WTC11 (cell line): ENCODE data around the gene UNC119B. TPM values are rescaled to one million over a fixed set of nuclear protein-coding genes. Genes with fewer than 3 reads are reported as not detected.

Experiments
- ATAC-seq: fragments of 200-7000 bp; cut with Tn5 transposase; 2 replicates; pipeline ENCODE4 v1.10.0; 2021; ENCODE audit warnings: mild to moderate bottlenecking, moderate library complexity
- CTCF ChIA-PET: fragments of 300-600 bp; sonication (Branson Sonifier 250); formaldehyde crosslinking; loops from one replicate; lab custom pipeline; 2021; ENCODE audit warnings: antibody characterized with exemption; lab: Charles Lee
- POLR2A ChIA-PET: fragments of 350-600 bp; sonication (Branson Sonifier 250); formaldehyde crosslinking; loops from one replicate; lab custom pipeline; 2021; ENCODE audit warnings: antibody characterized with exemption; lab: Charles Lee
- DNase-seq: peaks from one replicate; pipeline ENCODE4 v3.0.0; 2021; ENCODE audit warnings: low spot score
- H3K27ac Mint-ChIP-seq: 2 replicates; pipeline ENCODE4 v1.8.0; 2021; ENCODE audit warnings: mixed read lengths
- H3K27me3 Mint-ChIP-seq: 2 replicates; pipeline ENCODE4 v1.8.0; 2021; ENCODE audit warnings: low read depth, mild to moderate bottlenecking, moderate library complexity, mixed read lengths
- H3K36me3 Mint-ChIP-seq: 2 replicates; pipeline ENCODE4 v1.8.0; 2021; ENCODE audit warnings: mixed read lengths
- H3K4me1 Mint-ChIP-seq: 2 replicates; pipeline ENCODE4 v1.8.0; 2022; ENCODE audit warnings: mixed read lengths
- H3K4me3 Mint-ChIP-seq: 2 replicates; pipeline ENCODE4 v1.8.0; 2021; ENCODE audit warnings: mild to moderate bottlenecking, moderate library complexity, mixed read lengths
- H3K9me3 Mint-ChIP-seq: 2 replicates; pipeline ENCODE4 v1.8.0; 2021; ENCODE audit warnings: mixed read lengths
- CBFB ChIP-seq: sonication (generic); formaldehyde crosslinking; IDR thresholded peaks from 2 replicates; pipeline ENCODE4 v1.8.1; 2022; ENCODE audit warnings: mild to moderate bottlenecking, low read depth, missing genetic modification reagents
- ELF4 ChIP-seq: sonication (generic); formaldehyde crosslinking; IDR thresholded peaks from 2 replicates; pipeline ENCODE4 v1.8.1; 2022; ENCODE audit warnings: low read depth, mild to moderate bottlenecking, moderate library complexity, missing genetic modification reagents
- GABPB1 ChIP-seq: sonication (generic); formaldehyde crosslinking; IDR thresholded peaks from 2 replicates; pipeline ENCODE4 v1.8.1; 2023; ENCODE audit warnings: mild to moderate bottlenecking, missing genetic modification reagents
- GTF2I ChIP-seq: fragments of 250-450 bp; sonication (Bioruptor Pico); conservative IDR thresholded peaks from 2 replicates; pipeline ENCODE4 v1.4.0; 2021; ENCODE audit warnings: mild to moderate bottlenecking
- HMGA2 ChIP-seq: fragments of 250-450 bp; sonication (Bioruptor Pico); IDR thresholded peaks from 2 replicates; pipeline ENCODE4 v1.4.0; 2021; ENCODE audit warnings: mild to moderate bottlenecking, moderate library complexity
- IRF2 ChIP-seq: sonication (generic); formaldehyde crosslinking; IDR thresholded peaks from 2 replicates; pipeline ENCODE4 v1.8.0; 2022; ENCODE audit warnings: low read depth, missing genetic modification reagents, borderline replicate concordance
- JAZF1 ChIP-seq: fragments of 250-450 bp; sonication (Bioruptor Pico); IDR thresholded peaks from 2 replicates; pipeline ENCODE4 v1.9.0; 2021; ENCODE audit warnings: moderate library complexity, mild to moderate bottlenecking, inconsistent platforms
- KAT7 ChIP-seq: sonication (generic); formaldehyde crosslinking; IDR thresholded peaks from 2 replicates; pipeline ENCODE4 v1.8.1; 2023; ENCODE audit warnings: missing genetic modification reagents, mild to moderate bottlenecking, borderline replicate concordance
- NR1H2 ChIP-seq: sonication (generic); formaldehyde crosslinking; IDR thresholded peaks from 2 replicates; pipeline ENCODE4 v1.9.0; 2021; ENCODE audit warnings: mild to moderate bottlenecking, moderate library complexity, missing genetic modification reagents
- OVOL2 ChIP-seq: fragments of 250-450 bp; sonication (Bioruptor Pico); IDR thresholded peaks from 2 replicates; pipeline ENCODE4 v1.9.0; 2021; ENCODE audit warnings: mild to moderate bottlenecking, borderline replicate concordance
- ZBTB21 ChIP-seq: sonication (generic); formaldehyde crosslinking; IDR thresholded peaks from 2 replicates; pipeline ENCODE4 v1.8.1; 2023; ENCODE audit warnings: mild to moderate bottlenecking, missing genetic modification reagents, borderline replicate concordance
- ZNF263 ChIP-seq: sonication (generic); formaldehyde crosslinking; IDR thresholded peaks from 2 replicates; pipeline ENCODE4 v1.8.1; 2022; ENCODE audit warnings: low read depth, mild to moderate bottlenecking, moderate library complexity, missing genetic modification reagents
- ZNF396 ChIP-seq: fragments of 250-450 bp; sonication (Bioruptor Pico); IDR thresholded peaks from 2 replicates; pipeline ENCODE4 v1.8.0; 2021; ENCODE audit warnings: mild to moderate bottlenecking, moderate library complexity, borderline replicate concordance
- ZNF671 ChIP-seq: fragments of 250-450 bp; sonication (Bioruptor Pico); IDR thresholded peaks from 2 replicates; pipeline ENCODE4 v1.8.0; 2021; ENCODE audit warnings: mild to moderate bottlenecking
- total RNA-seq: library from RNA; stranded (reverse); gene quantifications from 3 replicates; pipeline ENCODE4 v1.2.3, GENCODE V29; 2021
- TF ChIP-seq, protein P1 (sequence below): sonication (generic); formaldehyde crosslinking; IDR thresholded peaks from 2 replicates; pipeline ENCODE4 v1.8.1; 2023; ENCODE audit warnings: mild to moderate bottlenecking, missing genetic modification reagents, borderline replicate concordance
- TF ChIP-seq, protein P2 (sequence below): sonication (generic); formaldehyde crosslinking; IDR thresholded peaks from 2 replicates; pipeline ENCODE4 v1.8.1; 2023; ENCODE audit warnings: mild to moderate bottlenecking, missing genetic modification reagents
- TF ChIP-seq, protein P3 (sequence below): sonication (generic); formaldehyde crosslinking; IDR thresholded peaks from 2 replicates; pipeline ENCODE4 v1.8.1; 2022; ENCODE audit warnings: low read depth, mild to moderate bottlenecking, moderate library complexity, missing genetic modification reagents, borderline replicate concordance
- TF ChIP-seq, protein P4 (sequence below): sonication (generic); formaldehyde crosslinking; IDR thresholded peaks from 2 replicates; pipeline ENCODE4 v1.8.1; 2023; ENCODE audit warnings: mild to moderate bottlenecking, missing genetic modification reagents
- TF ChIP-seq, protein P5 (sequence below): sonication (generic); formaldehyde crosslinking; IDR thresholded peaks from 2 replicates; pipeline ENCODE4 v1.8.1; 2022; ENCODE audit warnings: low read depth, missing genetic modification reagents, borderline replicate concordance
- TF ChIP-seq, protein P6 (sequence below): sonication (generic); formaldehyde crosslinking; IDR thresholded peaks from 2 replicates; pipeline ENCODE4 v1.8.0; 2023; ENCODE audit warnings: missing genetic modification reagents, mild to moderate bottlenecking, borderline replicate concordance

Gene UNC119B
- total RNA-seq, 1 experiment from 2014 or later = 53.3 TPM

DNA sequence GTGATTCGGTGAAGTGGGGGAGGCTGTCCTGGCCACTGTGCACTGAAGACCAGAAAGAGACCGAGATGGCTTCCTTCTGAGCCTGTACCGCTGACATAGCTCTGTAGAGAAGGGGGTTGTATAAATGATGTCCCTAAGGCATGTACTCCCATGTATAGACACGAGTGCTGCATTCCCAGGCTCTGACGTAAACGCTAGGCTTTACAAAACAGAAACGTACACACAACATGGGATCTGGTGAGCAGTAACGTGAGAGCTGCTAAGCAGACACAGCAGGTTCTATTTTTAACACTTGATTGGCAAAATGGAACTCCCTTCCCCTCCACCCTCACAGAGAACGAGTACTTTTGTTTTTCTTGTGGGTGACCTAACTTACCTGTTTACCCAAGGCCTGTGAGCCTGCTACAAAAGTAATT, 51.3 kb downstream of the UNC119B start:
- peaks cover 17% of the 10 kb centered on the region for H3K36me3 Mint-ChIP-seq
- H3K4me3 Mint-ChIP-seq = no peak overlapping the region
- DNase-seq (no peak), ATAC-seq (no peak)
- CTCF ChIA-PET = no interaction called here
- H3K9me3 Mint-ChIP-seq = no peaks in the 10 kb centered on the region
- H3K4me1 Mint-ChIP-seq = peaks cover 18% of the 10 kb centered on the region
- H3K27me3 Mint-ChIP-seq = no peaks in the 10 kb centered on the region
- TF ChIP-seq NR1H2 = no peak
- TF ChIP-seq, protein P1, sequence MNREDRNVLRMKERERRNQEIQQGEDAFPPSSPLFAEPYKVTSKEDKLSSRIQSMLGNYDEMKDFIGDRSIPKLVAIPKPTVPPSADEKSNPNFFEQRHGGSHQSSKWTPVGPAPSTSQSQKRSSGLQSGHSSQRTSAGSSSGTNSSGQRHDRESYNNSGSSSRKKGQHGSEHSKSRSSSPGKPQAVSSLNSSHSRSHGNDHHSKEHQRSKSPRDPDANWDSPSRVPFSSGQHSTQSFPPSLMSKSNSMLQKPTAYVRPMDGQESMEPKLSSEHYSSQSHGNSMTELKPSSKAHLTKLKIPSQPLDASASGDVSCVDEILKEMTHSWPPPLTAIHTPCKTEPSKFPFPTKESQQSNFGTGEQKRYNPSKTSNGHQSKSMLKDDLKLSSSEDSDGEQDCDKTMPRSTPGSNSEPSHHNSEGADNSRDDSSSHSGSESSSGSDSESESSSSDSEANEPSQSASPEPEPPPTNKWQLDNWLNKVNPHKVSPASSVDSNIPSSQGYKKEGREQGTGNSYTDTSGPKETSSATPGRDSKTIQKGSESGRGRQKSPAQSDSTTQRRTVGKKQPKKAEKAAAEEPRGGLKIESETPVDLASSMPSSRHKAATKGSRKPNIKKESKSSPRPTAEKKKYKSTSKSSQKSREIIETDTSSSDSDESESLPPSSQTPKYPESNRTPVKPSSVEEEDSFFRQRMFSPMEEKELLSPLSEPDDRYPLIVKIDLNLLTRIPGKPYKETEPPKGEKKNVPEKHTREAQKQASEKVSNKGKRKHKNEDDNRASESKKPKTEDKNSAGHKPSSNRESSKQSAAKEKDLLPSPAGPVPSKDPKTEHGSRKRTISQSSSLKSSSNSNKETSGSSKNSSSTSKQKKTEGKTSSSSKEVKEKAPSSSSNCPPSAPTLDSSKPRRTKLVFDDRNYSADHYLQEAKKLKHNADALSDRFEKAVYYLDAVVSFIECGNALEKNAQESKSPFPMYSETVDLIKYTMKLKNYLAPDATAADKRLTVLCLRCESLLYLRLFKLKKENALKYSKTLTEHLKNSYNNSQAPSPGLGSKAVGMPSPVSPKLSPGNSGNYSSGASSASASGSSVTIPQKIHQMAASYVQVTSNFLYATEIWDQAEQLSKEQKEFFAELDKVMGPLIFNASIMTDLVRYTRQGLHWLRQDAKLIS (CRISPR knock-in tag) = no peak
- no peak for TF ChIP-seq ELF4
- no peak for TF ChIP-seq ZBTB21 (CRISPR knock-in tag)
- TF ChIP-seq, protein P2, sequence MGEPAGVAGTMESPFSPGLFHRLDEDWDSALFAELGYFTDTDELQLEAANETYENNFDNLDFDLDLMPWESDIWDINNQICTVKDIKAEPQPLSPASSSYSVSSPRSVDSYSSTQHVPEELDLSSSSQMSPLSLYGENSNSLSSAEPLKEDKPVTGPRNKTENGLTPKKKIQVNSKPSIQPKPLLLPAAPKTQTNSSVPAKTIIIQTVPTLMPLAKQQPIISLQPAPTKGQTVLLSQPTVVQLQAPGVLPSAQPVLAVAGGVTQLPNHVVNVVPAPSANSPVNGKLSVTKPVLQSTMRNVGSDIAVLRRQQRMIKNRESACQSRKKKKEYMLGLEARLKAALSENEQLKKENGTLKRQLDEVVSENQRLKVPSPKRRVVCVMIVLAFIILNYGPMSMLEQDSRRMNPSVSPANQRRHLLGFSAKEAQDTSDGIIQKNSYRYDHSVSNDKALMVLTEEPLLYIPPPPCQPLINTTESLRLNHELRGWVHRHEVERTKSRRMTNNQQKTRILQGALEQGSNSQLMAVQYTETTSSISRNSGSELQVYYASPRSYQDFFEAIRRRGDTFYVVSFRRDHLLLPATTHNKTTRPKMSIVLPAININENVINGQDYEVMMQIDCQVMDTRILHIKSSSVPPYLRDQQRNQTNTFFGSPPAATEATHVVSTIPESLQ (CRISPR knock-in tag) = no peak
- no peak for TF ChIP-seq ZNF263
- TF ChIP-seq, protein P3, sequence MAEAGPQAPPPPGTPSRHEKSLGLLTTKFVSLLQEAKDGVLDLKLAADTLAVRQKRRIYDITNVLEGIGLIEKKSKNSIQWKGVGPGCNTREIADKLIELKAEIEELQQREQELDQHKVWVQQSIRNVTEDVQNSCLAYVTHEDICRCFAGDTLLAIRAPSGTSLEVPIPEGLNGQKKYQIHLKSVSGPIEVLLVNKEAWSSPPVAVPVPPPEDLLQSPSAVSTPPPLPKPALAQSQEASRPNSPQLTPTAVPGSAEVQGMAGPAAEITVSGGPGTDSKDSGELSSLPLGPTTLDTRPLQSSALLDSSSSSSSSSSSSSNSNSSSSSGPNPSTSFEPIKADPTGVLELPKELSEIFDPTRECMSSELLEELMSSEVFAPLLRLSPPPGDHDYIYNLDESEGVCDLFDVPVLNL (CRISPR knock-in tag) = no peak
- TF ChIP-seq, protein P4, sequence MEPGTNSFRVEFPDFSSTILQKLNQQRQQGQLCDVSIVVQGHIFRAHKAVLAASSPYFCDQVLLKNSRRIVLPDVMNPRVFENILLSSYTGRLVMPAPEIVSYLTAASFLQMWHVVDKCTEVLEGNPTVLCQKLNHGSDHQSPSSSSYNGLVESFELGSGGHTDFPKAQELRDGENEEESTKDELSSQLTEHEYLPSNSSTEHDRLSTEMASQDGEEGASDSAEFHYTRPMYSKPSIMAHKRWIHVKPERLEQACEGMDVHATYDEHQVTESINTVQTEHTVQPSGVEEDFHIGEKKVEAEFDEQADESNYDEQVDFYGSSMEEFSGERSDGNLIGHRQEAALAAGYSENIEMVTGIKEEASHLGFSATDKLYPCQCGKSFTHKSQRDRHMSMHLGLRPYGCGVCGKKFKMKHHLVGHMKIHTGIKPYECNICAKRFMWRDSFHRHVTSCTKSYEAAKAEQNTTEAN = no peak
- TF ChIP-seq, protein P5, sequence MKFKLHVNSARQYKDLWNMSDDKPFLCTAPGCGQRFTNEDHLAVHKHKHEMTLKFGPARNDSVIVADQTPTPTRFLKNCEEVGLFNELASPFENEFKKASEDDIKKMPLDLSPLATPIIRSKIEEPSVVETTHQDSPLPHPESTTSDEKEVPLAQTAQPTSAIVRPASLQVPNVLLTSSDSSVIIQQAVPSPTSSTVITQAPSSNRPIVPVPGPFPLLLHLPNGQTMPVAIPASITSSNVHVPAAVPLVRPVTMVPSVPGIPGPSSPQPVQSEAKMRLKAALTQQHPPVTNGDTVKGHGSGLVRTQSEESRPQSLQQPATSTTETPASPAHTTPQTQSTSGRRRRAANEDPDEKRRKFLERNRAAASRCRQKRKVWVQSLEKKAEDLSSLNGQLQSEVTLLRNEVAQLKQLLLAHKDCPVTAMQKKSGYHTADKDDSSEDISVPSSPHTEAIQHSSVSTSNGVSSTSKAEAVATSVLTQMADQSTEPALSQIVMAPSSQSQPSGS (CRISPR knock-in tag) = no peak
- TF ChIP-seq, protein P6, sequence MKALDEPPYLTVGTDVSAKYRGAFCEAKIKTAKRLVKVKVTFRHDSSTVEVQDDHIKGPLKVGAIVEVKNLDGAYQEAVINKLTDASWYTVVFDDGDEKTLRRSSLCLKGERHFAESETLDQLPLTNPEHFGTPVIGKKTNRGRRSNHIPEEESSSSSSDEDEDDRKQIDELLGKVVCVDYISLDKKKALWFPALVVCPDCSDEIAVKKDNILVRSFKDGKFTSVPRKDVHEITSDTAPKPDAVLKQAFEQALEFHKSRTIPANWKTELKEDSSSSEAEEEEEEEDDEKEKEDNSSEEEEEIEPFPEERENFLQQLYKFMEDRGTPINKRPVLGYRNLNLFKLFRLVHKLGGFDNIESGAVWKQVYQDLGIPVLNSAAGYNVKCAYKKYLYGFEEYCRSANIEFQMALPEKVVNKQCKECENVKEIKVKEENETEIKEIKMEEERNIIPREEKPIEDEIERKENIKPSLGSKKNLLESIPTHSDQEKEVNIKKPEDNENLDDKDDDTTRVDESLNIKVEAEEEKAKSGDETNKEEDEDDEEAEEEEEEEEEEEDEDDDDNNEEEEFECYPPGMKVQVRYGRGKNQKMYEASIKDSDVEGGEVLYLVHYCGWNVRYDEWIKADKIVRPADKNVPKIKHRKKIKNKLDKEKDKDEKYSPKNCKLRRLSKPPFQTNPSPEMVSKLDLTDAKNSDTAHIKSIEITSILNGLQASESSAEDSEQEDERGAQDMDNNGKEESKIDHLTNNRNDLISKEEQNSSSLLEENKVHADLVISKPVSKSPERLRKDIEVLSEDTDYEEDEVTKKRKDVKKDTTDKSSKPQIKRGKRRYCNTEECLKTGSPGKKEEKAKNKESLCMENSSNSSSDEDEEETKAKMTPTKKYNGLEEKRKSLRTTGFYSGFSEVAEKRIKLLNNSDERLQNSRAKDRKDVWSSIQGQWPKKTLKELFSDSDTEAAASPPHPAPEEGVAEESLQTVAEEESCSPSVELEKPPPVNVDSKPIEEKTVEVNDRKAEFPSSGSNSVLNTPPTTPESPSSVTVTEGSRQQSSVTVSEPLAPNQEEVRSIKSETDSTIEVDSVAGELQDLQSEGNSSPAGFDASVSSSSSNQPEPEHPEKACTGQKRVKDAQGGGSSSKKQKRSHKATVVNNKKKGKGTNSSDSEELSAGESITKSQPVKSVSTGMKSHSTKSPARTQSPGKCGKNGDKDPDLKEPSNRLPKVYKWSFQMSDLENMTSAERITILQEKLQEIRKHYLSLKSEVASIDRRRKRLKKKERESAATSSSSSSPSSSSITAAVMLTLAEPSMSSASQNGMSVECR (CRISPR knock-in tag) = no peak
- no peak for TF ChIP-seq ZNF396 (CRISPR knock-in tag)
- TF ChIP-seq GTF2I (CRISPR knock-in tag) = no peak
- TF ChIP-seq KAT7 (CRISPR knock-in tag) = no peak
- TF ChIP-seq JAZF1 = no peak
- TF ChIP-seq IRF2 = no peak
- TF ChIP-seq HMGA2 (CRISPR knock-in tag) = no peak
- TF ChIP-seq OVOL2 = no peak
- no peak for TF ChIP-seq GABPB1 (CRISPR knock-in tag)
- TF ChIP-seq CBFB (CRISPR knock-in tag) = no peak
- no peak for TF ChIP-seq ZNF671
- 0 out of 2 replicates have a peak overlapping the region, but pooled peaks have one; percentile 86 for H3K27ac Mint-ChIP-seq
- POLR2A ChIA-PET = no interaction called here
